HG03354 (cell line): ENCODE data around the gene SOAT2.
"Not testable (repeated sequence)": the region's sequence is repeated elsewhere in the genome, so short reads cannot be mapped to it uniquely, and the experiment has no call there.

Experiments used
- ATAC-seq: cut with Tn5 transposase; IDR thresholded peaks from one replicate; pipeline ENCODE4 v1.9.1; 2021; ENCODE audit warnings: mild to moderate bottlenecking; ENCODE audit not compliant: unreplicated experiment, poor library complexity, severe bottlenecking

SOAT2 gene

DNA sequence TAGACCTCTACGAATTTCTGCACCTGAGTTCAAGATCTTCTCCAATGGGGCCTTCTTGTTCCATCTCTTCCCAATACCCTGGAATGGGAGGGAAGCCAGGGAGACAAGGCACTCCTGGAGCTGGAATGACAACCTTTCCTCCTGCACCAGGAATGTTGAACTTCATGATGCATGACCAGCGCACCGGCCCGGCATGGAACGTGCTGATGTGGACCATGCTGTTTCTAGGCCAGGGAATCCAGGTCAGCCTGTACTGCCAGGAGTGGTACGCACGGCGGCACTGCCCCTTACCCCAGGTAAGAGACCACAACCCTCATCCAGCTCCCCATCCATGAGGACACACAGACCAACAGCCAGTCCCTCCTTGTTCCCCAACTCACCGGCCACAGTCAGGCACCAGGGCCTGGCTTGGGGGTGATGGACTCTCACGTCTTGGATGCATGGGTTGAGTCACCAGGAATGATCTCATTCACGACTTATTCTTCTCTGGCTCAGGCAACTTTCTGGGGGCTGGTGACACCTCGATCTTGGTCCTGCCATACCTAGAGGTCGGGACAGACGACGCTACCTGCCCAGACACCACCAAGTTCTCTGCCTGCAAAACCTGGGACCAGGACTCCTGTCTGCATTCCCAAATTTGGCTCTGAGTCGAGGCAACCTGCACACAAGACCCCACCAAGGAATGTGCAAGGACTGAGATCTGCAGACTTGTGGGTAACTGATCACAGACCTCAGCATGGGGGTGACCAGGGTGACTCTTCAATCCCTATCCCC lies 20.5 kb downstream of the SOAT2 start:
- no peak for ATAC-seq

DNA sequence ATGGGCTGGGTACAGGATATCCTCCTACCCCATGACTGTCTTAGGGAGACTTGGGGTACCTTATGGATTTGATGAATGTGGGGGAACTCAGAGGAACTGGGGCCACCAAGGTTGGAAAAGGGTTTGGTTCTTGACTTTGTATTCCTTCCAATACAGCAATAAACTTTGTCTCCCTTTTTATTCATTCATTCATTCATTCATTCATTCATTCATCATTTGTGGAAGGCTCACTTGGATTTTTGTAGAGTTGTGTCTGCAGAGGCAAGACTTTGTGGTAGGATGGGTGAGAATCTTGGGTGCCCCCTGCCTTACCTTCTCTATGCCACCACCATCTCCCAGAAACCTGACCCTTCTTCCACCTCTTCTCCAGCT lies 21.1 kb downstream of the SOAT2 start:
- no peak for ATAC-seq

- ATAC-seq, result no peak
Measured at GRCh38 chr12:53127169-53127568, 23.9 kb downstream of the SOAT2 start.

DNA sequence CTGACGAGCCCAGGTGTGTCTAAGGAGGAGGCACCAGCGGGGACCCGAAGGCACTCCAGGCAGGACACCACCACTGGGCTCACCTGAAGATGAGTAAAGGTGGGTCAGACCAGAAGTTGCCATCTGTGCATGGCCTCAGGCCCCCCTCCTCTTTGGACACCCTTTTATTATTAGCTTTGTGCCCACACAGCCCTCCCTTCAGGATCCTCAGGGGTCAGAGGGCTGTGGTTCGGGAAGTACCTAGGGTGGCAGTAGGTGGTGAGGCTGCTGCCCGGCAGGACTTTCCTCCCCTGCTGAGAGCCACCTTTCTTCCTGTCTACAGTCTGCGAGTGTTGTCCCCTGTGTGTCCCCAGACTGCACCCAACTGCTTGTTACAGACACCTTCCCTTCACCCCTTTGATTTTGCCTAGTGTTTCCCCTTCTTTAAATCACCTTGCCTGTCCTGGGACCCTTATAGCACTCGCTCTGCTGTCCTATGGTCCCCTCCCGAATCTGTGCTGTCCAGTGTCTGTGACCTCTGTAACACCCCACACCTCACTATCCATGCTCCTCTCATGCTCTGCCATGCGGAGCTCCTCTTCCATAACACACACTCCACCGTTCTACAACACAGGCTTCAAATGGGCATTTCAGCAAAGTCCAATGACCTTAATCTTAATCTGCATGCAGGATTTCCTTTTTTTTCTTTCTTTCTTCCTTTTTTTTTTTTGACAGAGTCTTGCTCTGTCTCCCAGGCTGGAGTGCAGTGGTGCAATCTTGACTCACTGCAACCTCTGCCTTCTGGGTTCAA lies 25.7 kb downstream of the SOAT2 start:
- no peak for ATAC-seq

DNA sequence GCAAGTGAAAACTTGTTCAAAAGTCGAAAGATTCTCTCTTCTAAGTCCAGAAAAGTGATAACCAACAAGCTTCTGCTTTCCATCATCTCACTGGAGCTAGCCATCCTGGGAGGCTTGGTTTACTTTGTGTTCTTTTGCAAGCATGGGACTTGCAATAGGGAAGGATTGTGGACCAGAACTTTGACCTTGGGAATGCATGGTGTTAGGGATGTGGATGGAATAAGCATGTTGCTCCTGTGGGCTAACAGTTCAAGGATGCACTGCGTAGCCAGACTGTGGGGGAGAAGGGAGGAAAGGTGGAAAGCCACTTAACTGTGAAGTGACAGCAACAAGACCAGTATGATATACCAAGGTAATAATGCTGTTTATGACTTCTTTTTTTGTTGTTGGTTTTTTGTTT lies 28.6 kb downstream of the SOAT2 start:
- no peak for ATAC-seq

- ATAC-seq, result no peak
Measured at GRCh38 chr12:53133722-53134121, 30.4 kb downstream of the SOAT2 start.

- ATAC-seq, result no peak
Measured at GRCh38 chr12:53143355-53143754, 40.1 kb downstream of the SOAT2 start.

DNA sequence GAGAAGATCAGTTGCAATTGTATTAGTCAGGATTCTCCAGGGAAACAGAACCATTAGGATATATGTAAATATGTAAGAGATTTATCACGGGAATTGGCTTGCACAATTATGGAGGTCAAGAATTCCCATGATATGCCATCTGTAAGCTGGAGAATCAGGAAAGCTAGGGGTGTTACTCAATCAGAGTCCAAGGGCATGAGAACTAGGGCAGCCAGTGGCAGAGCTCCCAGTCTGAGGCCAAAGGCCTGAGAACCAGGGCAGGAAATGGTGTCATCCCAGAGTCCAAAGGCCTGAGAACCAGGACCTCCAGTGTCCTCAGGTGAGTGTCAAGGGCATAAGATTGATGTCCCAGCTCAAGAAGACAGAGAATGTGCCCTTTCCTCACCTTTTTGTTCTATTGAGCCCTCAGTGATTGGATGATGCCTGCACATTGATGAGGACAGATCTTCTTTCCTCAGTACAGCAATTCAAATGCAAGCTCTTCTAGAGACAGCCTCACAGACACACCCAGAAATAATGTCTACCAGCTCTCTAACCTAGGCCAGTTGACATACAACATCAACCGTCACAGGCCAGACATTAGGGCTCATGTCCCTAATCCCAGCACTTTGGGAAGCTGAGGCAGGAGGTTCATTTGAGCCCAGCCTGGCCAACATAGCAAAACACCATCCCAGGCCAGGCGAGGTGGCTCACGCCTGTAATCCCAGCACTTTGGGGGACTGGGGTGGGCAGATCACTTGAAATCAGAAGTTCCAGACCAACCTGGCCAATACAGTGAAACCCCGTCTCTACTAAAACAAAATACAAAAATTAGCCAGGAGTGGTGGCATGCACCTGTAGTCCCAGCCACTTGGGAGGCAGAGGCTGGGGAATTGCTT lies 42.3 kb downstream of the SOAT2 start:
- no peak for ATAC-seq

DNA sequence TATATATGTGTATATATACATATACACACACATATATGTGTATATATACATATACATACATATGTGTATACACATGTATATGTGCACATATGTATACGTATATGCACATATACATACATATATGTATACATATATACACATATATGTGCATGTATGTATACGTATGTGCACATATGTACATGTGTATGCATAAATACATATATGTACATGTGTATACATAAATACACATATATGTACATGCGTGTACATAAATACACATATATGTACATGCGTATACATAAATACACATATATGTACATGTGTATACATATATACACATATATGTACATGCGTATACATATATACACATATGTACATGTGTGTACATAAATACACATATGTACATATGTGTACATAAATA lies 43.9 kb downstream of the SOAT2 start:
- no peak for ATAC-seq

DNA sequence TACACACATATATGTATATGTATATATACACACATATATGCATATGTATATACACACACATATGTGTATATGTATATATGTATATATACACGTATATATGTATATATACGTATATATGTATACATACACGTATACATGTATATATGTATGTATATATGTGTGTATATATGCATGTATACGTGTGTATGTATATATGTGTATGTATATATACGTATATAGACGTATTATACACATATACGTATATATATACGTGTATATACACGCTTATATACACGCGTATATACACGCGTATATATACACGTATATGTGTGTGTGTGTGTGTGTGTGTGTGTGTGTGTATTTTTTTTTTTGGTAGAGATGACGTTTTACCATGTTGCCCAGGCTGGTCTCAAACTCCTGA lies 44.4 kb downstream of the SOAT2 start:
- ATAC-seq, result no peak

- no peak for ATAC-seq
Measured at GRCh38 chr12:53151039-53151438, 47.8 kb downstream of the SOAT2 start.

DNA sequence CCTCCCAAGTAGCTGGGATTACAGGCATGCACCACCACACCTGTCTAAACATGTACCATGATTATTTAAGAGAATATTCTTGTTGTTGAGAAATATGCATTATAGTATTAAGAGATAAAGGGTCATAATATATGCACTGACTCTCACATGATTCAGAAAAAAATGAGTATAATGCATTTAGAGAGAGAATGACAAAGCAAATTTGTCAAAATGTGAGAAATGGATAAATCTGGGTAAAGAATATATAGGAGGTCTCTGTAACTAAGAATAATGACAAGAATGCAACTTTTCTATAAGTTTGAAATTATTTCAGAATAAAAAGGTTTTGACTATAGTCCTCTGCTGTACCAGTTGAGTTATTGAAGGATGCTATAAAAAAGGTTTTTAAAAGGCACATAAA lies 49.1 kb downstream of the SOAT2 start:
- ATAC-seq, result no peak

- peak; percentile 65 for ATAC-seq
Measured at GRCh38 chr12:53159195-53159839, 56.0 kb downstream of the SOAT2 start.

GRCh38 chr12:53160000-53160399 lies 56.7 kb downstream of the SOAT2 start:
- no peak for ATAC-seq

- ATAC-seq, result no peak
Measured at GRCh38 chr12:53160673-53161072, 57.4 kb downstream of the SOAT2 start.

DNA sequence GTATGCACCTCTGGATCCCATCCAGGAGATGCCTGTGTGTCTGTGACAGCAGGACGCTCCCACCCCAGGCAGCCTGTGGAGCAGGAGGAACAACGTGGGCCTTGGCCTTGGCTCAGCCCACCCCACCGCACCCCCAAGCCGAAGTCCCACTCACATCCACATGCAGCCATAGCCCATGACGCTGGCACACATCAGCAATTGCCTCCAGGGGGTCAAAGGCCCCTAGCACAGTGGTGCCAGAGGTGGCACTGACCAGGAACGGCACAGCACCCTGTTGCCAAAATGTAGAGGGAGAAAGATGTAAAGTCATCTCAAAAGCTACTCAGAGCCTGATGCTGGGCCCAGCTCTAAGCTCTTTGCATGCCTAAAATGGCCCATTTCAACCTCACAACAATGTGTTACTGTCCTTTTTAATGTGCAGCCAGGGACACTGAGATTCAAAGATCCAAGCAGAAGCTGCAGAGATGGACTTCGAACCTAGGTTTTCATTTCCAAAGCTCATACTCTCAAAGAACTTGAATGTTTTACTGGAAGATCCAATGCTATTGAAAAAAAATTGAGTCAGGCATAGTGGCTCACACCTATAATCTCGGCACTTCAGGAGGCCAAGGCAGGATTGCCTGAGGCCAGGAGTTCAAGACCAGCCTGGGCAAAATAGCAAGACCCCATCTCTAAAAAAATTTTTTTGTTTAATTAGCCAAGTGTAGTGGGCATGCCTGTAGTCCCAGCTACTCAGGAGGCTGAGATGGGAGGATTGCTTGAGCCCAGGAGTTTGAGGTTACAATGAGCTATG lies 58.0 kb downstream of the SOAT2 start:
- no peak for ATAC-seq

DNA sequence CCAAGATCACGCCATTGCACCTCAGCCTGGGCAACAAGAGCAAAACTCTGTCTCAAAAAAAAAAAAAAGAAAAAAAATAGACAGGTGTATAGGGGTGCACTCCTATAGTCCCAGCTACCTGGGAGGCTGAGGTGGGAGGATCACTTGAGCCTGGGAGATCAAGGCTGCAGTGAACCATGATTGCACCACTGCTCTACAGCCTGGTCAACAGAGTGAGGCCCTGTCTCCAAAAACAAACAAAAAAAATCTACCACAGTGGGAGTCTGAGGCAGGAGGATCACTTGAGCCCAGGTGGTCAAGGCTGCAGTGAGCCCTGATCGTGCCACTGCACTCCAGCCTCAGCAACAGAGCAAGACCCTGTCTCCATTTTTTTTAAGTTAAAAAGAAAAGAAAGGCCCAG lies 59.7 kb downstream of the SOAT2 start:
- ATAC-seq, result not testable (repeated sequence)

GRCh38 chr12:53166837-53167236 lies 63.6 kb downstream of the SOAT2 start:
- no peak for ATAC-seq

GRCh38 chr12:53169644-53170043 lies 66.4 kb downstream of the SOAT2 start:
- ATAC-seq, result no peak
